Upper lobe of right lung (tissue), 1 donor: ENCODE results near the gene ACE. TPM values are rescaled to one million over a fixed set of nuclear protein-coding genes. Genes with fewer than 3 reads are reported as not detected.

Experiments
- ATAC-seq: fragments of 200-7000 bp; cut with Tn5 transposase; one replicate; pipeline ENCODE4 v1.9.1; 2020; ENCODE audit warnings: mild to moderate bottlenecking, moderate library complexity
- DNase-seq: peaks from one replicate; pipeline ENCODE4 v3.0.0-alpha.2; 2020
- H3K27ac ChIP-seq: fragments of 200-600 bp; one replicate; pipeline ENCODE4 v1.8.0; 2022
- H3K27me3 ChIP-seq: fragments of 200-600 bp; one replicate; pipeline ENCODE4 v1.8.0; 2022; ENCODE audit warnings: mild to moderate bottlenecking
- H3K36me3 ChIP-seq: fragments of 200-600 bp; one replicate; pipeline ENCODE4 v1.8.0; 2022
- H3K4me1 ChIP-seq: fragments of 200-600 bp; one replicate; pipeline ENCODE4 v1.8.0; 2022
- H3K4me3 ChIP-seq: fragments of 200-600 bp; one replicate; pipeline ENCODE4 v1.8.0; 2022; ENCODE audit warnings: mild to moderate bottlenecking
- H3K9me3 ChIP-seq: fragments of 200-600 bp; one replicate; pipeline ENCODE4 v1.8.0; 2022
- intact Hi-C: fragments of 100-400 bp; cut with DNase I; formaldehyde crosslinking; loops from one replicate; pipeline ENCODE4 v1.11.0; 2022
- total RNA-seq: library from RNA; stranded (reverse); fragmentation: NEBNext Ultra II Directional; extraction: Animal tissue kit (Norgen Biotek cat#: 25700); gene quantifications from one replicate; pipeline ENCODE4 v1.2.1, GENCODE V29; 2021
- TF ChIP-seq, protein P1 (sequence below): fragments of 200-600 bp; IDR thresholded peaks from one replicate; pipeline ENCODE4 v1.8.0; 2022; ENCODE audit warnings: antibody characterized with exemption
- donor health status: DM: no; HTN: yes; CAD: no; lungs with severe emphysema.

ACE gene
- total RNA-seq, 1 donor from 2014 or later: 64.1 TPM

DNA sequence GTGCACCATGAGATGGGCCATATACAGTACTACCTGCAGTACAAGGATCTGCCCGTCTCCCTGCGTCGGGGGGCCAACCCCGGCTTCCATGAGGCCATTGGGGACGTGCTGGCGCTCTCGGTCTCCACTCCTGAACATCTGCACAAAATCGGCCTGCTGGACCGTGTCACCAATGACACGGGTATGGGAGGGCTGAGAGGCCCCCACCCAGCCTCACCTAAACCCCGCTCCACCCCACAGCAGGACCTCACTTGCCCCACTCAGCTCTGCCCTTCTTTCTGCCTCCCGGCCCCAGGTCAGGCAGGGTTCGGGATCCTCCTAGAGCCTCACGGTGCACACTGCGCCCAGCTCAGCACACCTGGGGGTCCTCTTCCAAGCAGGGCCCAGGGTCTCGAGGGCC, 5.6 kb downstream of the ACE start:
- peaks cover 15% of the 10 kb centered on the region for H3K27me3 ChIP-seq
- H3K9me3 ChIP-seq: no peaks in the 10 kb centered on the region
- no peaks in the 10 kb centered on the region for H3K36me3 ChIP-seq
- DNase-seq (no peak), ATAC-seq (no peak)
- TF ChIP-seq, protein P1, sequence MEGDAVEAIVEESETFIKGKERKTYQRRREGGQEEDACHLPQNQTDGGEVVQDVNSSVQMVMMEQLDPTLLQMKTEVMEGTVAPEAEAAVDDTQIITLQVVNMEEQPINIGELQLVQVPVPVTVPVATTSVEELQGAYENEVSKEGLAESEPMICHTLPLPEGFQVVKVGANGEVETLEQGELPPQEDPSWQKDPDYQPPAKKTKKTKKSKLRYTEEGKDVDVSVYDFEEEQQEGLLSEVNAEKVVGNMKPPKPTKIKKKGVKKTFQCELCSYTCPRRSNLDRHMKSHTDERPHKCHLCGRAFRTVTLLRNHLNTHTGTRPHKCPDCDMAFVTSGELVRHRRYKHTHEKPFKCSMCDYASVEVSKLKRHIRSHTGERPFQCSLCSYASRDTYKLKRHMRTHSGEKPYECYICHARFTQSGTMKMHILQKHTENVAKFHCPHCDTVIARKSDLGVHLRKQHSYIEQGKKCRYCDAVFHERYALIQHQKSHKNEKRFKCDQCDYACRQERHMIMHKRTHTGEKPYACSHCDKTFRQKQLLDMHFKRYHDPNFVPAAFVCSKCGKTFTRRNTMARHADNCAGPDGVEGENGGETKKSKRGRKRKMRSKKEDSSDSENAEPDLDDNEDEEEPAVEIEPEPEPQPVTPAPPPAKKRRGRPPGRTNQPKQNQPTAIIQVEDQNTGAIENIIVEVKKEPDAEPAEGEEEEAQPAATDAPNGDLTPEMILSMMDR: no peak
- H3K27ac ChIP-seq: no peak overlapping the region
- H3K4me1 ChIP-seq: peaks cover 13% of the 10 kb centered on the region
- no peak overlapping the region for H3K4me3 ChIP-seq
- intact Hi-C loops: no loop called here

DNA sequence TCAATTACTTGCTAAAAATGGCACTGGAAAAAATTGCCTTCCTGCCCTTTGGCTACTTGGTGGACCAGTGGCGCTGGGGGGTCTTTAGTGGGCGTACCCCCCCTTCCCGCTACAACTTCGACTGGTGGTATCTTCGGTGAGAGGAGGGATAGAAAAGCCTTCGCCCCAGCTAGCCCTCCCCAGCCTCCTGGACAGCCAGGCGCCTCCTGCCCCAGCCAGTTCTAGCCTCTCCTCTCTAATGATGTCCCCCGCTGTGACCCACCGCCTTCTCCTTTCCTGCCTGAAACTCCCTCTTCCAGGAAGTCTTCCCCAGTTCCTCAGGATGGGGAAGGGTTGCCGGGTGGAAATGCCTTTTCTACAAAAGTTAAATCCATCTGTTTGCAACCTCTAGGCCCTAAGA, 6.2 kb downstream of the ACE start:
- TF ChIP-seq, protein P1: no peak
- intact Hi-C loops: no loop called here
- DNase-seq: no peak
- H3K27me3 ChIP-seq: peaks cover 10% of the 10 kb centered on the region
- no peak overlapping the region for H3K4me3 ChIP-seq
- no peaks in the 10 kb centered on the region for H3K36me3 ChIP-seq
- no peak overlapping the region for H3K27ac ChIP-seq
- no peaks in the 10 kb centered on the region for H3K9me3 ChIP-seq
- H3K4me1 ChIP-seq: peaks cover 8% of the 10 kb centered on the region
- ATAC-seq: no peak

DNA sequence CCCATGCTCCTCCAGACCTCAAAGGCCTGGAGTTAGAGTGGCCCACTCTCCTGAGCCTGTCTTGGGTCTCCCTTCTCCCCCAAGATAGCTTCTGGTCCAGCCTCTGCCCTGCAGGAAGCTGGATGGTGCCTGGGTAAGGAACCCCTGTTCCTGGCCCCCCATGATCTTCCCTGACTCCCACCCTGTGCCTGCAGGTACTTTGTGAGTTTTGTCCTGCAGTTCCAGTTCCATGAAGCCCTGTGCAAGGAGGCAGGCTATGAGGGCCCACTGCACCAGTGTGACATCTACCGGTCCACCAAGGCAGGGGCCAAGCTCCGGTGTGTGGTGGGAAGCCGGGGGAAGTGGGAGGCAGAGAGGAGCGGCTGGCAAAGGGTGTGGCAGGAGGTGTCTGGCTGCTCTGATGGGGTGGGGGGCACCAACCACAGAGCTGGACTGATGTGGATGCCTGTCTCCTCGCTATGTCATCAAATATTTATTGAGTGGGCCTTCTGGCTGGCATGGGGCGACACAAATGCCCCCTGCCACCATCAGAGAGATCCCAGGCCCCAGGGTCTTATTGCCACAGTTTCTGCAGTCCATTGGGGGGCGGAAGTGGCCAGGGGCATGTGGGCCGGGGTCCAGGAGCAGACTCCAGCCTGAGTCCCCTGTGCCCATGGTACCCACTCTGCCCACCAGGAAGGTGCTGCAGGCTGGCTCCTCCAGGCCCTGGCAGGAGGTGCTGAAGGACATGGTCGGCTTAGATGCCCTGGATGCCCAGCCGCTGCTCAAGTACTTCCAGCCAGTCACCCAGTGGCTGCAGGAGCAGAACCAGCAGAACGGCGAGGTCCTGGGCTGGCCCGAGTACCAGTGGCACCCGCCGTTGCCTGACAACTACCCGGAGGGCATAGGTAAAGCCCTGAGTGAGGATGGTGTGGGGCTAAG, 7.1 kb downstream of the ACE start:
- intact Hi-C loops: no loop called here

DNA sequence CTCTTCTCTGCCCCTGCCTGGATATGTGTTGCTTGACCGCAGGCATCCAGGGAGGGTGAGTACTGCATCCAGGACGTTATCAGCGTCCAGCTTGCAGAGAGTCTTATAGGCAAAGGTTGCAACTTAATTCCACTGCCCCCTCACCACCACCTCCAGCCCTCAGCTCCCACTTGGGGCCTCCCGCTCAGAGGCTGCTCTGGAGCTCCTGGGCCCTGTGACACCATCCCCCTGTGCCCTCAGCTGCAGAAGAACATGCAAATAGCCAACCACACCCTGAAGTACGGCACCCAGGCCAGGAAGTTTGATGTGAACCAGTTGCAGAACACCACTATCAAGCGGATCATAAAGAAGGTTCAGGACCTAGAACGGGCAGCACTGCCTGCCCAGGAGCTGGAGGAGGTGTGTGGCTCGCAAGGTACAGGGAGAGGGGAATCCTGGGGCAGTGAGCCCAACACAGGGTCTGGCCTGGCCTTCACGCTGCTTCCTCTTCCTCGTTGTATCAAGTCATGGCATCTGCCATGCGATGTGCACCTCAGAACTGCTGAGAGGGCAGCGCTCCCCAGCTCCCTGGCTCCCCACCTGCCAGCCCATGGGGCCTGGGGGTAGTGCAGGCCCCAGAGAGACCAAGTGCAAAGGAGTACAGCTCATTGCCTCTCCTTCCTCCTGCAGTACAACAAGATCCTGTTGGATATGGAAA, 9.6 kb downstream of the ACE start:
- Histone ChIP-seq H3K4me3 (no peak overlapping the region), H3K36me3 (no peaks in the 10 kb centered on the region), H3K4me1 (no peaks in the 10 kb centered on the region), H3K27me3 (no peaks in the 10 kb centered on the region), H3K9me3 (no peaks in the 10 kb centered on the region), H3K27ac (no peak overlapping the region)
- DNase-seq (no peak), ATAC-seq (no peak)
- intact Hi-C loops: no loop called here
- TF ChIP-seq, protein P1: no peak

More for the DNA sequence above, 7.1 kb downstream of the ACE start:
- no peak for DNase-seq
- H3K27me3 ChIP-seq: peaks cover 1% of the 10 kb centered on the region
- H3K4me3 ChIP-seq: no peak overlapping the region
- no peaks in the 10 kb centered on the region for H3K36me3 ChIP-seq
- TF ChIP-seq, protein P1: no peak
- ATAC-seq: no peak
- H3K27ac ChIP-seq: no peak overlapping the region
- peaks cover 2% of the 10 kb centered on the region for H3K4me1 ChIP-seq
- no peaks in the 10 kb centered on the region for H3K9me3 ChIP-seq

DNA sequence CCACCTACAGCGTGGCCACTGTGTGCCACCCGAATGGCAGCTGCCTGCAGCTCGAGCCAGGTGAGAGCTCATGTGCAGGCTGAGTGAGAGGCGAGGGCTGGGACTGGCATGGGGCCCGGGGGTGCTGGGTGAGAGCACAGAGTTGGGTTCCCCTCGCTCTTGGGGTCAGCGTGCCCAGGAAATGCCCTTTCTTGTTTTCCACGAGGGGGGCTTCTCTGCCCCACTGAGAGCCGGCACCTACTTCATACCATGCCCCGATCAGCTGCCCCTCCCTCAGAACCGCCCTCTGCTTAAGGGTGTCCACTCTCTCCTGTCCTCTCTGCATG, 10.1 kb downstream of the ACE start:
- intact Hi-C loops: no loop called here

More for the DNA sequence above, 10.1 kb downstream of the ACE start:
- TF ChIP-seq, protein P1: no peak
- no peaks in the 10 kb centered on the region for H3K4me1 ChIP-seq
- DNase-seq (no peak), ATAC-seq (no peak)
- no peak overlapping the region for H3K27ac ChIP-seq
- no peaks in the 10 kb centered on the region for H3K27me3 ChIP-seq
- H3K4me3 ChIP-seq: no peak overlapping the region
- H3K9me3 ChIP-seq: no peaks in the 10 kb centered on the region
- no peaks in the 10 kb centered on the region for H3K36me3 ChIP-seq
